Left forelimb (tissue), 1 donor: ENCODE data around the gene ISLR2.

Experiments
- DNase-seq: peaks from one replicate; pipeline ENCODE4 v3.0.0-alpha.2; 2018; ENCODE audit warnings: low spot score

ISLR2 gene

GRCh38 chr15:74129586-74130154 is 716 bp upstream of the ISLR2 start:
- DNase-seq: no peak

DNA sequence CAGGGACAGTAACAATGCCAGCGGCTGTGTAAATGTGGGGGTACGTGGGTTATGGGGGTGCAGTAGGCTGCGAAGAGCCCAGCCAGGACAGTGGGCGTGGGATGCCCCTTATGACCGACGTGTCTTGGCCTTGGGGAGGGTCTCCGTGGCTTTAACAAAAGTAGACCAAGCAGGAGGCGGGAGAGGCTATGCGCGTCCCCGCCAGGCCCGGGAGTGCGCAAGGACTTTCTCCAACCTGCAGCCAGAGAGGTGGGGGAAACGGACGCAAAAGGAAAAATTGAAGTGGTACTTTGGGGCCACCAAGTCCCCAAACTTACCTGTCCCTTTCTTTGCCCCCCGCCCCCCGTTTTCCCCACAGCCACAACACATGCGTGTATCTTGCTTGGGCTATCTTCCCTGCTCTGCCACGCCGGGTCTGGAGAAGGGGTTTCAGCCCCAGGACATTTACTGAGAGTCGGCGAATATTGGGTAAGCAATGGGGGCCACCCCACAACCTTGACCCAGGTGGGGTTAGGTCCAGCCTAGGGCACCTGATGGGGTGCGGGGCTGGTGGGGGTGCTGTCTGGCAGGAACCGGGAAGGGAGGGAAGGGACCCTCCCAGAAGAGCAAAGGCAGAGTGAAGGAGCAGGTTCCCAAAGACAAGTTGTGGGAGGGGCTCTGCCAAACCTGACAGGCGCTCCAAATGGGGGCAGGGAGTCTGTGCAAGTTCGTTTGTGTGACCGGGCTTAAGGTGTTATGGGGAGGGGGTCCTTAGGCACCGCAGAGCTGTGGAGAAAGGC is 652 bp downstream of the ISLR2 start:
- DNase-seq: no peak

GRCh38 chr15:74131628-74132413 is 1.4 kb downstream of the ISLR2 start:
- DNase-seq: no peak

DNA sequence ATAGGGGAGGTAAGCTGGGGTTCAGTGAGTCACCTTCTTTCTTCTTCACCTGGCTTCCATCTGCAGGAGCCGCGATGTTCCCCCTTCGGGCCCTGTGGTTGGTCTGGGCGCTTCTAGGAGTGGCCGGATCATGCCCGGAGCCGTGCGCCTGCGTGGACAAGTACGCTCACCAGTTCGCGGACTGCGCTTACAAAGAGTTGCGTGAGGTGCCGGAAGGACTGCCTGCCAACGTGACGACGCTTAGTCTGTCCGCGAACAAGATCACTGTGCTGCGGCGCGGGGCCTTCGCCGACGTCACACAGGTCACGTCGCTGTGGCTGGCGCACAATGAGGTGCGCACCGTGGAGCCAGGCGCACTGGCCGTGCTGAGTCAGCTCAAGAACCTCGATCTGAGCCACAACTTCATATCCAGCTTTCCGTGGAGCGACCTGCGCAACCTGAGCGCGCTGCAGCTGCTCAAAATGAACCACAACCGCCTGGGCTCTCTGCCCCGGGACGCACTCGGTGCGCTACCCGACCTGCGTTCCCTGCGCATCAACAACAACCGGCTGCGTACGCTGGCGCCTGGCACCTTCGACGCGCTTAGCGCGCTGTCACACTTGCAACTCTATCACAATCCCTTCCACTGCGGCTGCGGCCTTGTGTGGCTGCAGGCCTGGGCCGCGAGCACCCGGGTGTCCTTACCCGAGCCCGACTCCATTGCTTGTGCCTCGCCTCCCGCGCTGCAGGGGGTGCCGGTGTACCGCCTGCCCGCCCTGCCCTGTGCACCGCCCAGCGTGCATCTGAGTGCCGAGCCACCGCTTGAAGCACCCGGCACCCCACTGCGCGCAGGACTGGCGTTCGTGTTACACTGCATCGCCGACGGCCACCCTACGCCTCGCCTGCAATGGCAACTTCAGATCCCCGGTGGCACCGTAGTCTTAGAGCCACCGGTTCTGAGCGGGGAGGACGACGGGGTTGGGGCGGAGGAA is 2.6 kb downstream of the ISLR2 start:
- no peak for DNase-seq

GRCh38 chr15:74133694-74134386 is 3.5 kb downstream of the ISLR2 start:
- no peak for DNase-seq

DNA sequence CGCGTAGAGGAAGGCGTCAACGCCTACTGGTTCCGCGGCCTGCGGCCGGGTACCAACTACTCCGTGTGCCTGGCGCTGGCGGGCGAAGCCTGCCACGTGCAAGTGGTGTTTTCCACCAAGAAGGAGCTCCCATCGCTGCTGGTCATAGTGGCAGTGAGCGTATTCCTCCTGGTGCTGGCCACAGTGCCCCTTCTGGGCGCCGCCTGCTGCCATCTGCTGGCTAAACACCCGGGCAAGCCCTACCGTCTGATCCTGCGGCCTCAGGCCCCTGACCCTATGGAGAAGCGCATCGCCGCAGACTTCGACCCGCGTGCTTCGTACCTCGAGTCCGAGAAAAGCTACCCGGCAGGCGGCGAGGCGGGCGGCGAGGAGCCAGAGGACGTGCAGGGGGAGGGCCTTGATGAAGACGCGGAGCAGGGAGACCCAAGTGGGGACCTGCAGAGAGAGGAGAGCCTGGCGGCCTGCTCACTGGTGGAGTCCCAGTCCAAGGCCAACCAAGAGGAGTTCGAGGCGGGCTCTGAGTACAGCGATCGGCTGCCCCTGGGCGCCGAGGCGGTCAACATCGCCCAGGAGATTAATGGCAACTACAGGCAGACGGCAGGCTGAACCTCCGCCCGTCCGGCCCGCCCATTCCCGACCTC is 4.1 kb downstream of the ISLR2 start:
- no peak for DNase-seq

GRCh38 chr15:74135041-74135565 is 4.7 kb downstream of the ISLR2 start:
- DNase-seq: no peak

GRCh38 chr15:74136540-74136813 is 6.1 kb downstream of the ISLR2 start:
- no peak for DNase-seq

- no peak for DNase-seq
Measured at GRCh38 chr15:74136814-74137536, 6.6 kb downstream of the ISLR2 start.

- no peak for DNase-seq
Measured at GRCh38 chr15:74137537-74137894, 7.1 kb downstream of the ISLR2 start.

DNA sequence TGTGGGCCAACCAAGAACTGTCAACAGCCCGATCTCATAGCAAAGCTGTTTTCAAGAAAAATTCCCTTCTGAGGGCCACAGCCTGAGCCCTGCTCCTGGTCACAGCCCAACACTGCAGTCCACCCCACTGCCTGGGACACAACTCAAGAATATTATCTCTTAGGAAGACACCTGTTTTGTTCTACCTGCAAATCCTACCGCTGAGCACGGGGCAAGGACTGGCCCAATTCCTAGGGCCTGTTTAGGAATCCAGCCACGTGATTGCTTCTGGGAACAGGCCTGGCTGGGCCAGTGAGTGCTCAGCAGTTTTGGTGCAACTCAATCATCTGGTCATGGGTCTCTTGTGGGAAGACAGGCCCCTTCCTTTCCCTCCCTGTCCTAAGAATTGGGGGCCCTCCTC is 8.3 kb downstream of the ISLR2 start:
- no peak for DNase-seq

GRCh38 chr15:74141591-74141990 is 11.2 kb downstream of the ISLR2 start:
- DNase-seq: no peak

- DNase-seq: no peak
Measured at GRCh38 chr15:74144153-74144775, 13.9 kb downstream of the ISLR2 start.

DNA sequence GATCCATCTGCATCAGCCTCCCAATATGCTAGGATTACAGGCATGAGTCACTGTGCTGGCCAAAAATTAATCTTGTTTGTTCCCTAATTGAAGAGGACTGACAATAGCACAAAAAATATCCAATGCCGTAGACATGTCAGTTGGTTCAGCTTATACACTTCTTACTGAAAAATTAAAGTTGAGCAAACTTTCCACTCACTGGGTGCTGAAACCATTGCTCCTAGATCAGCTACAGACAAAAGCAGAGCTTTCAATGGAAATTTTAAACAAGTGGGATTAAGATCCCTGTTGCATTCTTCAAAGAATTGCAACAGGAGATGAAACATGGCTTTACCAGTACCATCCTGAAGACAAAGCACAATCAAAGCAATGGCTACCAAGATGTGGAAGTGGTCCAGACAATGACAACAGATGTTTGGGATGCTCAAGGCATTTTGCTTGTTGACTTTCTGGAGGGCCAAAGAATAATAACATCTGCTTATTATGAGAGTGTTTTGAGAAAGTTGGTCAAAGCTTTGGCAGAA is 16.0 kb downstream of the ISLR2 start:
- no peak for DNase-seq

GRCh38 chr15:74147051-74147450 is 16.7 kb downstream of the ISLR2 start:
- DNase-seq: no peak

DNA sequence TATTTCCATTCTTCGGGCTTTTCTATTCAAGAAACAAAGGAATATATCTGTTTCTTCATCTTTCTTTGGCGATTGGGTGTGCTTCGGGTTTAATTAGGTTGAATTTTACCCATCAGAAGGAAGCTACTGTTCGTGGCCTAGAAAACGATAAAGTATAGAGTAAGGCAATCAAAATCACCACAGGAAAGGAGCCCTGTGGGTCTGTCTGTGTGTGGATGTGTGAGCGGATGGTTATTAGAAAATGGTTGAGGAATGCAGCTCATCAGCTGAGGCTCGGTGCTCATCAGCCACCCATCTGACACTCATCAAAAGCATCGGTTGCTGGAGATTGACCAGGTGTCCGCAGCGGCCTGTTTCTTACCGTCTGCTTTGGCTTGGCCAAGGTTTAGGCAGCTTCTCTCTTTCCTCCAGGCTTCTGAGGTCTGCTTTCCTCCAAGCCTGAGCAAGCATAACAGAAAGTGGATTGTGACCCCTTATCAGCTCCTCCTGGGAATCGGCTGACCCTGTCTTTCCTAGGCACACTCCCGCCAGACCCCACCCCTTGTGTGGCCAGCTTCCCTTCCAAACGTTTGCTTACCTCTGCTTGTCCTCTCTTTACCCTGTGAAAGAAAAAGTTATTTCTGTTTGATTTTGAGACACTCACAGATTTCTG is 25.5 kb downstream of the ISLR2 start:
- DNase-seq: no peak

DNA sequence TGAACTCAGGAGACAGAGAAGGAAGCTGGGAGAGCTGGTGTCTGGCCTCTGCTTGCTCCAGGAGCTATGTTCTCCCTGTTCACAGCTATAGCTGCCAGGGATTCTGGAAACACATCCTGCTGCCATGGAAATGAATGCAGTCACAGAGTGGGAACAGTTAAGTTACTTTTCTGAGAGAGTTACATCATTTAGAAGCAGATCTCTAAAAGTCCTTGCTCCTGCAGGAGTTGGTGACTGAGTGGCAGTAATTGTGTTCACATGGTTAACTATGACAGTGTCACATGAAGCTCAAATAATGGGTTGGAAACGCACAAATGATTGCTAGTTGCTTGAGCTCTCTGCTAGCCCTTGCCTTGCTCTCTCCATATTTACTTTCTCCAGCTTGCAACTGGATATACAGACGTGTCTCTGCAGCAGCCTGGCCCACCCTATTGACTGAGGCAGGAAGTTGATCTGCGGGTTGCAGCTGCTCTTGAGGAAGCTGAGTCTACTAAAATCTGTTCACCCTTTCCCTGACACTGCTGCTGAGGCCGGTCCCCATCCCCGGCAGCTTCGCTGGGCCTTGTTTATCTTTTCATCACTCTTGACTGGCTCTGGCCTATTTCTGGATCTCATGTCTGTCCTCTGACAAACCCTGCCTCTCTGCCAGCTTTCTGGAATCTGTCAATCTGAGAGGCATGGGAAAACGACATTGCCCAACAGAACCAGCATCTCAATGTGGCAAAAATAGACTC is 26.5 kb downstream of the ISLR2 start:
- DNase-seq: no peak
